IPS-18a (cell line): ENCODE results near the gene REX1BD.

Experiments
- H3K27ac ChIP-seq: one replicate; pipeline ENCODE4 v1.5.1; 2013; ENCODE audit warnings: low read length
- H3K27me3 ChIP-seq: one replicate; pipeline ENCODE4 v1.6.1; 2013; ENCODE audit warnings: mild to moderate bottlenecking, low read length; ENCODE audit not compliant: control insufficient read depth, insufficient read depth
- H3K36me3 ChIP-seq: one replicate; pipeline ENCODE4 v1.6.1; 2013; ENCODE audit warnings: low read depth, low read length; ENCODE audit not compliant: control insufficient read depth
- H3K4me1 ChIP-seq: one replicate; pipeline ENCODE4 v1.6.1; 2013; ENCODE audit warnings: low read depth, low read length; ENCODE audit not compliant: control insufficient read depth
- H3K4me3 ChIP-seq: one replicate; pipeline ENCODE4 v1.5.1; 2013; ENCODE audit warnings: low read length
- H3K9ac ChIP-seq: one replicate; pipeline ENCODE4 v1.6.1; 2013; ENCODE audit warnings: mild to moderate bottlenecking, low read length, moderate library complexity
- H3K9me3 ChIP-seq: one replicate; pipeline ENCODE4 v1.6.1; 2013; ENCODE audit warnings: low read depth, low read length; ENCODE audit not compliant: control insufficient read depth

The REX1BD gene

GRCh38 chr19:18558202-18558555, 30.4 kb upstream of the REX1BD start:
- H3K4me3 ChIP-seq = peak overlapping the region; percentile 81
- H3K27ac ChIP-seq = no peak overlapping the region
- peaks cover 16% of the 10 kb centered on the region for H3K36me3 ChIP-seq
- peak overlapping the region; percentile 63 for H3K9ac ChIP-seq
- H3K27me3 ChIP-seq = no peaks in the 10 kb centered on the region
- peaks cover 4% of the 10 kb centered on the region for H3K4me1 ChIP-seq
- H3K9me3 ChIP-seq = no peaks in the 10 kb centered on the region

DNA sequence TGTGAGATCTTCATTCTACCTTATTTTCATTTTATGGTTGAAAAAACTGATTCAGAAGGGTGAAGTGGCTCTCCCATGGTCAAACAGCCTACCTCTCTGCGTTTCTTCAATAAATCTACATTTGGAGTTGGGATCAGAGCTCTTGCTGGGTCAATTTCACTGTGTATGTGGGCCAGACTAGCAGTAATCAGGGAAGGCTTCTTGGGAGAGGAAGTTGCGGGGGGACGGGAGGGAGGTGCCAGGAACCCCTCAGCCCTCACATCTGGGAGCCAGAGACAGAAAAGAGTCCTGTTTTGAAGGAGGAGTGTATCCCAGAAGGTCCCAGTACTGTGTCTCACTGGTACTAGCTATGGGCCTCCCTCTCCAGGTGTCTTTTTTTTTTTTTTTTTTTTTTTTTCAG, 30.0 kb upstream of the REX1BD start:
- Histone ChIP-seq H3K4me3 (peak overlapping the region; percentile 81), H3K27ac (no peak overlapping the region), H3K9me3 (no peaks in the 10 kb centered on the region), H3K36me3 (peaks cover 17% of the 10 kb centered on the region), H3K27me3 (no peaks in the 10 kb centered on the region), H3K9ac (peak overlapping the region; percentile 63), H3K4me1 (peaks cover 4% of the 10 kb centered on the region)

- H3K27ac ChIP-seq = no peak overlapping the region
- no peaks in the 10 kb centered on the region for H3K27me3 ChIP-seq
- H3K9ac ChIP-seq = no peak overlapping the region
- H3K9me3 ChIP-seq = no peaks in the 10 kb centered on the region
- no peak overlapping the region for H3K4me3 ChIP-seq
- H3K36me3 ChIP-seq = peaks cover 22% of the 10 kb centered on the region
- peaks cover 4% of the 10 kb centered on the region for H3K4me1 ChIP-seq
Observed at GRCh38 chr19:18559685-18560084, 28.9 kb upstream of the REX1BD start.

- H3K9me3 ChIP-seq = no peaks in the 10 kb centered on the region
- H3K4me3 ChIP-seq = no peak overlapping the region
- H3K27ac ChIP-seq = no peak overlapping the region
- H3K9ac ChIP-seq = no peak overlapping the region
- peaks cover 41% of the 10 kb centered on the region for H3K36me3 ChIP-seq
- H3K27me3 ChIP-seq = no peaks in the 10 kb centered on the region
- peaks cover 4% of the 10 kb centered on the region for H3K4me1 ChIP-seq
Observed at GRCh38 chr19:18562086-18562485, 26.5 kb upstream of the REX1BD start.

DNA sequence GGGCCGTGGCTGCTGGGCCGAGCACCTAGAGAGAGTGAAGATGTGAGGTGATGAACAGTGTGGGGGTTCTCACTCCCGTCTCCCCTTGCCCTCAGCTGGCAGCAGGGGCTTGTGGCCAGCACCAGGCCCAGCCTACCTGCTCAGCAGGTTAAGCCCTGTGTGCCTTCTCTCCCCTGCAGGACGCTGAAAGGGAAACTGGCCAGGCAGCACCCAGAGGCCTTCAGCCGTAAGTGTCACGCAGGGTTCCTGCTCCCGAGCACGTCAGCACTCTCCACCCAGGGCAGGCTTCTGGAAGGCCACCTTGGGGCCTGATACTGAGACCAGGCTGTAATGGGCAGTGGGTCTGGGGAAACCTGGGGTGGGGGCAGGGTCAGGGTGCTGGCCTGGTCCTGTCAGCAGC, 21.6 kb upstream of the REX1BD start:
- Histone ChIP-seq H3K36me3 (peaks cover 59% of the 10 kb centered on the region), H3K4me1 (no peaks in the 10 kb centered on the region)

DNA sequence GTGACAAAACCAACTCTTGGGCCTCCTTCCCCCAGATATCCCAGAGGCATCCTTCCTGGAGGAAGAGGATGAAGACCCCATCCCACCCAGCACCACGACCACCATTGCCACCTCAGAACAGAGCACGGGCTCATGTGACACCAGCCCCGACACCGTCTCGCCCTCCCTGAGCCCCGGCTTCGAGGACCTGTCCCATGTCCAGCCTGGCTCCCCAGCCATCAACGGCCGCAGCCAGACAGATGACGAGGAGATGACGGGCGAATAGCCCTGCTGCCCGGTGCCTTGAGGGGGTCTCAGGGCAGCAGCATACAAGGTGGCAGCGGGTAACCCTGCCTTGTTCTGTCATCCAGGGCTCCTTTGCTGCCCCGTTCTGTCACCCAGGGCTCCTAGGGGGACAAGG, 20.2 kb upstream of the REX1BD start:
- no peaks in the 10 kb centered on the region for H3K27me3 ChIP-seq
- H3K4me1 ChIP-seq = no peaks in the 10 kb centered on the region
- peaks cover 51% of the 10 kb centered on the region for H3K36me3 ChIP-seq
- H3K27ac ChIP-seq = no peak overlapping the region
- H3K9ac ChIP-seq = no peak overlapping the region
- H3K4me3 ChIP-seq = no peak overlapping the region
- H3K9me3 ChIP-seq = no peaks in the 10 kb centered on the region

More for the DNA sequence above, 21.6 kb upstream of the REX1BD start:
- Histone ChIP-seq H3K9me3 (no peaks in the 10 kb centered on the region), H3K4me3 (no peak overlapping the region), H3K27ac (no peak overlapping the region), H3K9ac (no peak overlapping the region), H3K27me3 (no peaks in the 10 kb centered on the region)

DNA sequence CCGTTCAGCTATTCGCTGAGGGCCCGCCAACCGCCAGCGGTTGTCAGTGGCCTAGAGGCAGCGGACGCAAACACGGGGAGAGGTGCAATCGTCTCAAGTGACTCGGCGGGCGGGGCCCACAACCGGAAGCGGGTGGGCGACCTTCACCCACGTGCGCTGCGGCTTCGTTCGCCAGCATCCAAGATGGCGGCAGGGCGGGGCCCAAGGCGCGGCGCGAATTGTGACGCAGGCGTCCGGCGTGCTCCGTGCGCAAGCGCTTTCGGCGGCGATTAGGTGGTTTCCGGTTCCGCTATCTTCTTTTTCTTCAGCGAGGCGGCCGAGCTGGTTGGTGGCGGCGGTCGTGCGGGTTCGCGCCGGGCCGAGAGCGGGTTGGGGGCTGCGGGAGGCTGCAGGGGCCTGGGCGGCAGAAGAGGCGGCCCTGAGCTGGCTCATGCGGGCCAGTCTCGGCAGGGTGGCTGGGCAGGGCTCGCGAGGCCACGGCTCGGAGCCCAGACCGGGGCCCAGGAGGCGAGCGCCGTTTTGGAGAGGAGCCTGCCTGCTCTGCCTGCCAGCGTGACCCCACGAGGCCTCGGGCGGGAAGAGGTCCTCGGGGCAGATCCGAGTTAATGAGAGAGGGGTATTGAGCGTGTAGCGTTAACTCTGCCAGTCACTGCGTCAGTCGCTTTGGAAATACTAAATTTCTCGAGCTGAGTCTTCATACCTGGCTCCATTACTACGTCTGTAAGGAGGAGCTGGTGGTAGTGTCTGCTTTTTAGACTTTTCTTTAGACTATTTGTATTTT, 16.8 kb upstream of the REX1BD start, which contains the start of gene UBA52:
Gene UBA52 (plus strand): TSS at position 294 of the 781 bp plus-strand sequence. CDS start 1,444 bp downstream, outside the sequence.
- H3K9ac ChIP-seq = peak within 1 kb of the TSS; percentile 96
- H3K4me3 ChIP-seq = peak within 1 kb of the TSS; percentile 99
- no peaks in the 10 kb centered on the region for H3K4me1 ChIP-seq
- peaks cover 62% of the 10 kb centered on the region for H3K36me3 ChIP-seq
- peak within 1 kb of the TSS; percentile 73 for H3K27ac ChIP-seq
- H3K27me3 ChIP-seq = no peaks in the 10 kb centered on the region
- H3K9me3 ChIP-seq = no peaks in the 10 kb centered on the region

- H3K27me3 ChIP-seq = no peaks in the 10 kb centered on the region
- no peaks in the 10 kb centered on the region for H3K4me1 ChIP-seq
- H3K36me3 ChIP-seq = peaks cover 46% of the 10 kb centered on the region
- H3K4me3 ChIP-seq = no peak overlapping the region
- no peaks in the 10 kb centered on the region for H3K9me3 ChIP-seq
- H3K27ac ChIP-seq = no peak overlapping the region
- no peak overlapping the region for H3K9ac ChIP-seq
Observed at GRCh38 chr19:18574691-18575291, 13.8 kb upstream of the REX1BD start.

GRCh38 chr19:18576383-18576782, 12.2 kb upstream of the REX1BD start:
- Histone ChIP-seq H3K36me3 (peaks cover 46% of the 10 kb centered on the region), H3K9me3 (no peaks in the 10 kb centered on the region), H3K27ac (no peak overlapping the region), H3K9ac (no peak overlapping the region), H3K27me3 (no peaks in the 10 kb centered on the region), H3K4me3 (no peak overlapping the region), H3K4me1 (no peaks in the 10 kb centered on the region)

DNA sequence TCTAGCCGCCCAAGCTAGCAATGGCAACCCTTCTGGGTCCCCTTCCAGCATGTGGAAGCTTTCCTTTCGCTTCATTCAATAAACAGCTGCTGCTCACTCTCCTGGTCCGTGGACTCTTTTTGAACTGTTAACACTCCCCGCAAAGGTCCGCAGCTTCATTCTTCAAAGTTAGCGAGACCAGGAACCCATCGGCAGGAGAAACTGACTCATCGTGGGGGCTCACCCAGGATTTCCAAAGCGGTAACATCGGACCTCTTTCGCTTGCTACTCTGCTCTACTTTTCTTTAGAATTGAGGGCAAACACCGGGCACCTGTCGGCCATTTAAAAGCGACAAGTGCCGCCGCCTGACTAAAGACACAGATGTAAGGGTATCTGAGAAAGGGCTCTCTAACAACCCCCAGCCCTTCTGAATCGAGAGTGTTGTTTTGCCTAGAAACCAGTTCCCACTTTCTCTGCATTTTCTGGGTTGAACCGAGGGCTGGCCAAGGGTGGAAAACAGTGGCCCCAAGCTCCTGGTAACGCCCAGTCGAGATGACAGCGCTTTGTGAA, 11.2 kb upstream of the REX1BD start:
- H3K27ac ChIP-seq = no peak overlapping the region
- no peaks in the 10 kb centered on the region for H3K27me3 ChIP-seq
- no peak overlapping the region for H3K9ac ChIP-seq
- no peak overlapping the region for H3K4me3 ChIP-seq
- peaks cover 46% of the 10 kb centered on the region for H3K36me3 ChIP-seq
- H3K9me3 ChIP-seq = no peaks in the 10 kb centered on the region
- H3K4me1 ChIP-seq = no peaks in the 10 kb centered on the region

DNA sequence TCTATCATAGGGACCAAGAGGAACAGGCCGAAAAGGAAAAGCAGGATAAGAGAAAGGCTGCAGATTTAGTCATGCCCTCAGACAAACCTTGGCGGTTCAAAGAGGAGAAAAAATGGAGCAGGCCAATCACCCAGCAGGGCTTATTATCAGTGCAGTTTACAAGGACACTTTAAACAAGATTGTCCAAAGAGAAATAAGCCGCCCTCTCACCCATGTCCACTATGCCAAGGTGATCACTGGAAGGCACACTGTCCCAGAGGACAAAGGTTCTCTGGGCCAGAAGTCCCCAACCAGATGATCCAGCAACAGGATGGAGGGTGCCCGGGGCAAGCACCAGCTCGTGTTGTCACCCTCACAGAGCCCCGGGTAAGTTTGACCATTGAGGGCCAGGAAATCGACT, 8.3 kb upstream of the REX1BD start:
- Histone ChIP-seq H3K27ac (no peak overlapping the region), H3K9ac (no peak overlapping the region), H3K4me1 (no peaks in the 10 kb centered on the region), H3K4me3 (no peak overlapping the region), H3K36me3 (peaks cover 21% of the 10 kb centered on the region), H3K27me3 (no peaks in the 10 kb centered on the region), H3K9me3 (no peaks in the 10 kb centered on the region)
